DMS114 treated with DMSO at 0.1 percent for 48 hours (cell line): ENCODE data around the gene CPA2.

Source experiments
- DNase-seq: peaks from one replicate; lab custom pipeline; 2025; ENCODE audit not compliant: unreplicated experiment; lab: John Stamatoyannopoulos, UW

The CPA2 gene

DNA sequence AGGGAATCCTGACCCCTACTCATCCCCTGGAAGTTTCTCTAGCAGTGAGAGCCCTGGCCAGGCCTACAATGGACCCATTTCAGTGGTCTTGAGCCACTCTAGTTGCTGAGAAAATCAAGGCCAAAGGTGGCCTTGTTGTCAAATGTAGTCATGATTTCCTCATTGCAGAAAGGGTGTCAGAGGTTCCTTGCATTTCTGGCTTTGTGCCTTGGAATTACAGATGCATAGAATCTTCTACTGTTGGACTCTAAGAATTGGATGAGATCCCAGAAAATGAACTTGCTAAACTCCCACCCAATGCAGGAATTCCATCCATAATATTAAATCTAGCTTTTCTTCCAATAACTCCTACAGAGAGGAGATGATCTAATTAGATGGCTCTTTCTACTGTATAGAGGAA lies 12.2 kb downstream of the CPA2 start:
- no peak for DNase-seq

DNA sequence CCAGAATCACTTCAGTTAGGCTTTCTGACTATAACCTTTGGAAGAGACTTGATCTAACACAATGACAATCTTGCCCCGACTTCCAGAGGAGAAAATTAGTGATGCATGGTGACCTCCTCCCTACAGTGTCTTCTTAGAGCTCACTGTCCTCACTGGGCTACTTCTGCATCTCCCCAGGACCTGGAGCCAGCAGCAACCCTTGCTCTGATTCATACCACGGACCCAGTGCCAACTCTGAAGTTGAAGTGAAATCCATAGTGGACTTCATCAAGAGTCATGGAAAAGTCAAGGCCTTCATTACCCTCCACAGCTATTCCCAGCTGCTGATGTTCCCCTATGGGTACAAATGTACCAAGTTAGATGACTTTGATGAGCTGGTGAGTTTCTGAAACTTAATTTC lies 12.6 kb downstream of the CPA2 start:
- no peak for DNase-seq

DNA sequence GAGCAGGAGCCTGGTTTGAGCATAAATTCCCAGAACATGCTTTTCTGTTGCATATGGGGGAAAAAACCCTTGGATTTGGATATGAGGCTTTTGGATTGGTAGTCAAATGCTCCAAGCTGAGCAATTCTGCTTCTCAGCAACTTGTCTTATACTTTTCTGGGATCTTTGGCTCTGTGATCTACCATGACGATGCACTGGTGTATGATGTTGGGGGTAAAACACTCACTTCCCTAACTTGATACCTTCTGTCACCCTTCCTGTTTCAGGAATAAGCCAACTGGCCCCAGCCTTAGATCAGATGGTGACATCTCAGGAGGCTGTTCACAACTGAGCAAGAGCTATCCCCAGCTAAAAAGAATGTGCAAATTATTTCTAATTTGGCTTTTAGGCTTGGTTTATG lies 13.2 kb downstream of the CPA2 start:
- no peak for DNase-seq

DNA sequence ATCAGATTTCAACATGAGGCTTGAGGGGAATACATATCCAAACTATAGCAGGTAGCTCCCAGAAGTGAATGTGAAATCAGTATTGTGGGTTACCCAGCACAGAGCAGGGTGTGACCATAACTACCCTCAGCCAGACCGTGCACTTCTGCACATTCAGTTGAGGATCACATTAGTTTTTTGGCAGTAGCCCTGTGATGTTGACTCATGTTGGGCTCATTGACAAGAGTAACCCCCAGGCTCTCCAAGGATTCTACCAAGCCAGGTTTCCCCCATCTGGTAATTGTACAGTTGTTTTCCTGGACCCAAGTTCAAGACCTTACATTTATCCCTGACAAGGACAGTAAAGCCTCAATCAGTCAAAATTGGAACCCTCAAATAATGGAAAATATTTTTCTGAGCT lies 14.6 kb downstream of the CPA2 start:
- no peak for DNase-seq

DNA sequence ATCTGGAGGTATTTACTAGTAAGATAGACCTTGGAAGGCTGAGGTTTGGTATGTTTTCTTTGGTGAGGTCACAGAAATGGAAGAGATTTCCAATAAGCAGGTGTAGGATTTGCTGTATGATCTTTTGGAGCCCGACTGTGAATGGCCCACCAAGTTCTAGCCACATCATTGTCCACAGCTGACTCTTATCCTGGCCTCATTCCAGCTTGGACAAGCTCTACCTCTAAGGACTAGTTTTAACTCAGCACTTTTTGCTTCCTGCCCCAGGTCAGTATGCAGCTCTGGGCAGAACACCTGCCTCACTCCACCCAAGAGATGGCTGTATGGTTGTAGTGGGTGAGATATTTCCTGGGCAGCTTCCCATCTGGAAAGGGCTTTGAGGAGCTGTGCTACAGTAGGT lies 20.2 kb downstream of the CPA2 start:
- DNase-seq, result no peak

DNA sequence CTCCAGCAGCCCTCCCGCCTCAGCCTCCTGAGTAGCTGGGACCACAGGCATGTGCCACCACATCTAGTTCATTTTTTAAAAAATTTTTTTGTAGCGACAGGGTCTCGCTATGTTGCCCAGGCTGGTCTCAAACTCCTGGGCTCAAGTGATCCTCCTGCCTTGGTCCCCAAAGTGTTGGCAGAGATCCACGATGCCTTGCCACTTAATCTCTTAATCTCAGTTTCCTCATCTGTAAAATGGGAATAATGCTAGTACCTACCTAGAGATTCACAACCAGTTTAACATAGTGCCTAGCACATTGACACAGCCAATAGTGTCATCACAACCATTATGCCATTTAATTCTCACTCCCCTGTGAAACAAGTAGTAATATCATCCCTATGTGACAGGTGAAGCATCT lies 21.5 kb downstream of the CPA2 start:
- no peak for DNase-seq

DNA sequence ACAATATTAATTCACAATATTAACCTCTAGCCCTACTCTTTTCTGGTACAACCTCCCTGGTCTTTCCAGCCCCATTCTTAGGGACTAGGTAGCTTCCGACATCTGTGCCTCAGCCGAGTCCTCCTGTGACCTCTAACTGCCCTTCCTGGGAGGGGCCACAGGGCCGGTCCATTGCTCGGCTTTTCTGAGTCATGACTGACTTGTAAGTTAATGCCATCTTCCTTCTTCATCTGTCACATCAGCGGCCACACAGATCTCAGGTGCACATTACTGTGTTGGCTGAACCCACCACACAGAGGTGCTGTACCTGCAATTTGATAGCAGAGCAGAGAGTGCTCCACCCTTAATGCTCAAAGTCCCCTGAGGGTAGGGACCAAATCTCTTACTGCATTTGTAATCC lies 22.2 kb downstream of the CPA2 start:
- DNase-seq, result no peak

DNA sequence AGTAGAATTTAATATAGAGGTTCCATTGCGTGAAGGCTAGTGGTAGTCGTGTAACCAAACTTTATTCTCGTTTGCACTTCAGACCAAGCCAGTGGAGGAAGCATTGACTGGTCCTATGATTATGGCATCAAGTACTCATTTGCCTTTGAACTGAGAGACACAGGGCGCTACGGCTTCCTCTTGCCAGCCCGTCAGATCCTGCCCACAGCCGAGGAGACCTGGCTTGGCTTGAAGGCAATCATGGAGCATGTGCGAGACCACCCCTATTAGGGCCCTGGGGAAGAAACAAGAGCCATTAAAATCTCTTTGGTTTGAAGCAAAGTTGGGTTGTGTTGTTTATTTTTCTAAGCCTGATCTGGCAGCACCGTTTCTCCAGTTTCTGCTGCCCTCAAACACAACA lies 22.8 kb downstream of the CPA2 start:
- no peak for DNase-seq

DNA sequence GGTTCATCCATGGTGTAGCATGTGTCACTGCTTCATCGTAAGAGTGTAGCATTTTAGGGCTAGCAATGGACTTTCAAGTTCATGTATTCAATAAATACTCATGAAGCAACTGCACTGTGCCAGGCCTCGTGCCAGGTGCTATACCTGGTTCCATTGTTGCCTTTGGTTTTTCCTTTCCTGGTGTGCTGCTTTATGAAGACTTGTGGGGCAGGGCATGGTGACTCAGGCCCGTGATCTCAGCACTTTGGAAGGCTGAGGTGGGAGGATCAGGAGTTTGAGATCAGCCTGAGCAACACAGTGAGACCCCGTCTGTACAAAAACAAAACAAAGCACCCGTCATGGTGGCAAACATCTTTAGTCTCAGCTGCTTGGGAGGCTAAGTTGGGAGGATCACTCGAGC lies 24.1 kb downstream of the CPA2 start:
- no peak for DNase-seq

DNA sequence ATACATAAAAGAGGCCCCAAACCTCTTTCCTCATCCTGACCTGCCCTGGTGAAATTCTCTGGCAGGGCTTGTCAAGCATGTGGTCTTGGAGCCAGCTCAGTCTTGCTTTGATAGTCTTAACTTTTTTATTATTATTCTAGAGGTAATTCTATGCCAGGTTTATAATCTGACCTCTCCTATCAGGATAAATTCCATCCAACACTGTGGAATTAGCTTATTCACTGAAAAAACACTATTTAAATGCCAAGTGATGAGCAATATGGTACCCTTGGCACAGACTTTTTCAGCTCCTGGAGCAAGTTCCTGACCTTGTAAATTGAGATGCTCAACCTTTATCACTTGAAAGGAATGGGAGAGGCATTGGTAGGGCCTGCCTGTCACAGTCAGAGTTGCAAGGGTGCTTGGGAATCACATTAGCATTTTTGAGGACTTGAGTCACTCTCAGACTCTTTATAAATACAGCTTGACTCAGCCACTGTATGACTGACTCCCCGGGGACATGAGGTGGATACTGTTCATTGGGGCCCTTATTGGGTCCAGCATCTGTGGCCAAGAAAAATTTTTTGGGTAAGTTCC lies 26.1 kb downstream of the CPA2 start, which contains the start of gene CPA4:
Gene CPA4 (plus strand): TSS at position 480 of the 576 bp plus-strand sequence. CDS start 20 bp downstream, at position 500.
- no peak for DNase-seq

DNA sequence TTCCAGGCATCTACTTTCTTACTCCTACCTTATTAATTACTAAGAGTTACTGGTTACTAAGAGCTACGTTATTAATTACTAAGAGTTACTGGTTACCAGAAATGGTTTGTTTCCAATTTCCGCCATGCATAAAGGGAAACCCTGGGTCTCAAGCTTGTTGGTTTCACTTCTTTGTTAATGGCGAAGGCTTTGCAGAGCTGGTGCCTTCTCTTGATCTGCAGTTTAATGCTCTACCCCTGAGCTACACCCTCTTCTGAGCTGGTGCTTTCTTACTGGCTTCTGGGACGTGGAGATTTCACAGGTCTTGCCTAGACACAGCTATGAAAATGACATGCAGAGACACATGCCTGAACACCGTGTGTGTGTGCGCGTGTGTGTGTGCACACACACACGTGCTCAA lies 26.9 kb downstream of the CPA2 start:
- no peak for DNase-seq

DNA sequence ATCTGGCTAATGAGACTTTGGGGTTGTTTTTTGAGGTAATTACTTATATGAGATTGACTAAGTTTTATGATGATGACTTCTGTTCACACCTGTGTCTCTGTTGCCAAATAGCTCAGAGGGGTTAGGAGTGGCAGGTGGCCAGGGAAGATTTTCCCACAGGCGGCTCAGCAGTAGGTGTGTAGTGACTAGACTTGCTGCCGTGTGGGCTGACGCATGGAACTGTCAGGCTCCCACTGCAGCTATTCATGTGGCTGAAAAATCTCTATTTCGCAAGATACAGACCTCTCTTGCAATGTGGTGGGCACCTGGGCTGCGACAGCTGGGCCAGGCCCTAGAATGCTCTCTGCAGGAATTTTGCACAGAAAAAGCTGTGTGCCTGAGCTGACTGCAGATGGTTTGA lies 27.7 kb downstream of the CPA2 start:
- DNase-seq, result no peak

DNA sequence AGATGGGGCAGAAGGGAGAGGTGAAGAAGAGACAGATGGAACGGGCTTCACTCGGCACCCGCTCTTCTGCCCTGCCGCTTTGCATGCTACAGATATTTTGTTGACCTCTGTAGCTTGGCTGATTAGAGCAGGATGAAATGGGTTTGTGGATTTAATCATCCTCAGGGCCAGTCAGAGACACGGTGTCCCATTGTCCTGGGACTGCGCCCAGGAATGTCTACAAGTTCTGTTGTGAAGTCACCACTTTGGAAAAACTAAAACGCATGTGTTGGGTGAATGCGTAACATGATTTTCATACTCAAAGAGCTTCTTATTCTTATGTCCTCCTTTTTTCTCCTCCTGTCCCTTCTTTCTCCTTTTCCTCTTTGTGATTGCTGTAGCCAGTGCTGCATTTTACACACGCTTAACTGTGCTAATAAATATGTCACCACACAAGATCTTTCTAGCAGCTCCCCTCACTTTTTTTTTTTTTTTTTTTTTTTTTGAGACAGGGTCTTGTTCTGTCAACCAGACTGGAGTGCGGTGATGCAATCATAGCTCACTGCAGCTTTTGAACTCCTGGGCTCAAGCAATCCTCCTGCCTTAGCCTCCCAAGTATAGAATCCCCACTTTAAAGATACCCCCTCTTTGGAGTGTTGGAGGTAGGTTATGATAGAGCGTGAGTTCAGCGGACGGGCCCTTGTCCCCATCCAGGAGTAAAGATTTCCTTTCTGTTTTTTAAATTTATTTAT lies 29.7 kb downstream of the CPA2 start:
- DNase-seq, result no peak

DNA sequence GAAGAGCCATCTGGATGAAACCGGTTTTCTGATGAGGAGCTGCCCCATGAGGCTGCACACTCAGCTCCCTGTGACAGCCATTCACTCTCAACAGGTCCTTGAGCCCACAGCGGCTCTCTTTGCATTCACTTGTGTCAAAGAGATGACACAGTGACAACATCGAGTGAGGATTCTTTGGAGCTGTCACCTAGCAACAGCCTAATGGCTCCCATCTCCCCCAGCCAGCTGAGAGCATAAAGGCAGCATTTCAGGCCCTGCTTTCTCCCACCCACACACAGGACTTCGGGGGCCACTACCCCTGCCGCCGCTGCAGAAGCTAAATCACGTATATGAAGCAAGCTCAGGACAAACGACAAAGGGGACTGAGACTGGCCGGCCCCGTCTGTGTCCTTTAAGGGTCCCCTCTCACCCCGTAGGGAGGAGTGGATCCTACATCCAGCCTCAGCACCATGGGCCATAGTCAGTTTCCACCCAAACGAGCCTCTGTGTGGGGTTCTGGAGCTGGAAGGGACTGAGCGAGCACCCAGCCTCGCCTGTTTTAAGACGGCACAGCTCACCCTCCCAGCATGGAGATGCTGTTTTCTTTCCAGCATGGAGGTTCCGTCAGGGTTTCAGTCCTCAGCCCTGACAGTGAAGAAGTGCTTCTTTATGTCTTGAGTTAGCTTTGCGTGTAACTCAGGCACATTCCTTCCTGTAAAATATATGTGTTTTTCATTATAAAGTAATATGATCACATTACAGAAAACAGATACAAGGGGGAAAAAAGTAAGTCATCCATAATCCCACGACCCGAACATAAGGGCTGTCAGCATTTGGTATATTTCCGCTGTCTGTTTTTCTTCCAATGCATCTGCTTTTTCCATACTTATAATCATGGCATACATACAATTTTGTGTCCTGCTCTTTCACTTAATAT lies 31.2 kb downstream of the CPA2 start:
- no peak for DNase-seq

DNA sequence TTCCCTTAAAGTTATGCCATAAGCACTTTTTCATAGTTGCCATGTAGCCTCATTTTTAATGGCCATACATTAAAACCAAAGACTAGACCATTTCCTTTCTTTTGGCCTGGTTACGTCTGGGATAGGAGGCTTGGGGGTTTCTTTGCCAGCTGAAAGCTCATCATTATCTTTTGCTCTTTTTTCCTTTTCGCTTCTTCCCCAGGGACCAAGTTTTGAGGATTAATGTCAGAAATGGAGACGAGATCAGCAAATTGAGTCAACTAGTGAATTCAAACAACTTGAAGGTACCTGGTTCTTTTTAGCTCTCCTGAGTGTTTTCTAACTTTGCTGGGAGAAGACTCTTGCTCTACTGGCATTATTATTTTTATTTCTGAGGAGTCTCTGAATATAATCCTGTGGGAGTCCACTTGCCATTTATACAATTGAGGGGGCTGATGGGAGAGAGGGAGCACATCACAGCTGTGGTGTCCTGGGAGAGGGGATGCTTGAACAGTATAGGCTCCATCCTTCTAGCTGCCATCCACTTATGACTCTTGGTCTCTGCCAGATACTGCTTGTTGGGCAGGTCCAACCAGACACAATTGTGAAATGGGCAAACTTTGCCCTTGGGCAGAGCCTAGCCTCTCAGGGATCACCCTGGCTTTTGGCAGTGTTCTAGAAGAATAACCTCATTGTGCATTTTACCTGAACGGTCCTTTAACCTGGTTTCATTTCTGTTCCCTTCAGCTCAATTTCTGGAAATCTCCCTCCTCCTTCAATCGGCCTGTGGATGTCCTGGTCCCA lies 32.1 kb downstream of the CPA2 start:
- DNase-seq, result no peak

DNA sequence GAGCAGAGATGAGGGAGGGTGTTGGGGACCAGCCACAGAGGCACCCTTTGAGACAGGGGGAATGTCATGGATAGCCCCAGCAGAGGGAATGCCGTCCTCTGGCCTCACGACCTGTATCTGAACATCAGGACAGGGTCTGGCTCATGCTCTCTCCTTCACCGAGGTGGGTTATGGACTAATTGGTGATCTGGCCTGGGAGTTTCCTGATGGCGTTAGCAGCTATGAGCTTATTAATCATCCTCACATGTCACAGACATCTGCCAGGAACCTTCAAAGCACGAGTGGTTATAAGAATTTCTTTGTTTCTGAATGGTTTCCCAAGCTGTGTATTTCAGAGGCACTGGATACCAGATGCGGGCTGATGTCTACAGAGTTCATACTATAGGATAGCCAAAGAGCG lies 33.2 kb downstream of the CPA2 start:
- DNase-seq, result no peak

DNA sequence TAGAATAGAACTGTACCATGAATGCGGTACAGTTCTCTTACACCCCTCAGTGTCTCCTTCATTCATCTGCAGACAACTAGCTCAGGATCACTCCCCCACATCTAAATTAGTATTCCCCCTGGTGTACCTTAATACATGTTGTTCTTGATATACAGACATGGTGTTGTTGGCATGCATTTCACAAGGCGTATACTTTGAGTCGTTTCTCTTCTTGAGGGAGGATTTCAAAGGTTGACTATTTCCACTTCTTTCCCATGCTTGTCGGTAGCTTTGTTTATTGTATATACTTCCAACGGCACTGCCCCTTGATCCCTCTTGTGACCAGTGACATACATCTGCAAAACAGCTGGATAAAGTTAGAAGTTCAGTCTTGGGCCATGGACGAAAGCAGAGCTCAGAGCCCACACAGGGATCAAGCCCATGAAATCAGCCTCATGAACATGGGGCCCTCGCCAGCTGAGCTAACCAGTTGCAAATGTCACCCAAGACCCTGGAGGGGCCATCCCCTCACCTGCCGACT lies 34.9 kb downstream of the CPA2 start:
- no peak for DNase-seq

DNA sequence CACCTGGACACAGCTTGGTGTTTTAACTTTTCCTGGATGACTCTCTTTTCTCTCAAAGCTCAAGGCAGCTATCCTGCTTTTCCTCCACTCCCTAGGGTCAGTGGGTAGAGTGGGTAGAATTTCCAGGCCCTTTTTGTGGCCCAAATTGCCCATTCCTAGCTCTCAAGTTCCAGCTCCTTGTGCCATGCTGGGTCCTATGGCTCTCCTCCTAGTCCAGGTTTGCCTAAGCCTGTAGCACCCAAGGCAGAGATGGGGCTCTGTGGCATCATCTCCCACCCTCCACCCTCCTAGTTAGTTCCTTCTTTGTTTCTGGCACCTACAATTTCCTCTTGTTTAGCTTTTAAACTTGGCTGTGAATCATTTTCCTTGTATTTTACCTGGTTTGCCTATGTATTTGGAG lies 36.0 kb downstream of the CPA2 start:
- no peak for DNase-seq

DNA sequence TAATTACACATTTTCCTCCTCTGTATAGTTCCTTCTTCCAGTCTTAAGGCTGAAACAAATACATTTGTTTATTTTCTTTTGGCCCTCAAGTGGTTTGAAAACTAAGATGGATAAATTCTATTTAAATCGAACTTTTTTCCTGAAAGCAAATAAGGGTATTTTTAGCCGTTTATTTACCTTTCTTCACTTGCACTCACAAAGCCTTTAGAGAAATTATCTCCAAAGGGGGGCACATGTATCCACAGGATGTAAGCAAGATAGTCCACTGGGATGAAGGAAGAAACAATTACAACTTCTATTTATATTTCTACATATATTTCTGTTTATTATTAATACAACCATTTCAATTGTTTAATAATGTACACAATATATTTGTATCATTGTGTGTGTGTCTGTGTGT lies 36.5 kb downstream of the CPA2 start:
- no peak for DNase-seq

DNA sequence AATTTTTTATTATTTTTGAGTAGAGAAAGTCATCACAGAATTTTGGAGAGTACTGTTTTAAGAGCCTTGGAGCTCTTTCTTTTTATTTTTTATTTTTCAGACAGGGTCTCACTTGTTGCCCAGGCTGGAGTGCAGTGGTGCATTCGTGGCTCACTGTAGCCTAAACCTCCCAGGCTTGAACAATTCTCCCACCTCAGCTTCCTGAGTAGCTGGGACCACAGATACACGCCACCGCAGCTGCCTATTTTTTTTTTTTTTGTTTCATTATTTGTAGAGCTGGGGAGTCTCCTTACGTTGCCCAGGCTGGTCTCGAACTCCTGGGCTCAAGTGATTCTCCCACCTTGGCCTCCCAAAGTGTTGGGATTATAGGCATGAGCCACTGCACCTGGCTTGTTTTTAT lies 36.9 kb downstream of the CPA2 start:
- no peak for DNase-seq

DNA sequence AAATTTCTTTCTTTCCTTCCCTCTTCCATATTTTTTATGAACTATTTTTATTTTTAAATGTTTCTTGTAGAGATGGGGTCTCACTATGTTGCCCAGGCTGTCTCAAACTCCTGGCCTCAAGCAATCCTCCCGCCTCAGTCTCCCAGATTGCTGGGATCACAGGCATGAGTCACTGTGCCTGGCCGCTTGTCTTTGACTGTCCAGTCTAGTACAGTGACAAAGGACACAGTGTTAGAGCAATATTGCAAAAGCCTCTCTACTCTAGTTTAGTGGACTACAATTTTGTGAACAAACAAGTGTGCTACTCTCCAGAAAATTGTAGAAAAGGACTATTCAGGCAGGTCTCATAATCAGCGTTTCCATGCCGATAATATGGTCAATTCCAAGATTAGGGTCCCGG lies 37.3 kb downstream of the CPA2 start:
- DNase-seq, result no peak
